Fibroblast of lung (primary cell): Measurements from ENCODE around the gene TEAD2. TPM values are rescaled to one million over a fixed set of nuclear protein-coding genes. Genes with fewer than 3 reads are reported as not detected.

Source experiments
- DNase-seq, 2 donors: peaks; one replicate each; pipeline versions ENCODE4 v3.0.0 to v3.0.0-alpha.2; 2010; ENCODE audit warnings: low read depth in 2 of 2
- H2AFZ ChIP-seq: 2 replicates; pipeline ENCODE4 v1.5.1; 2012; ENCODE audit warnings: low read length, control low read depth, inconsistent platforms
- H3K27ac ChIP-seq: 2 replicates; pipeline ENCODE4 v1.5.1; 2011; ENCODE audit warnings: low read length, control low read depth; ENCODE audit not compliant: insufficient read depth
- H3K27me3 ChIP-seq: 2 replicates; pipeline ENCODE4 v1.5.1; 2011; ENCODE audit warnings: mild to moderate bottlenecking, low read length; ENCODE audit not compliant: control insufficient read depth, insufficient read depth
- H3K36me3 ChIP-seq: 2 replicates; pipeline ENCODE4 v1.5.1; 2011; ENCODE audit warnings: low read length; ENCODE audit not compliant: control insufficient read depth, insufficient read depth
- H3K4me1 ChIP-seq: 2 replicates; pipeline ENCODE4 v1.5.1; 2011; ENCODE audit warnings: low read length; ENCODE audit not compliant: control insufficient read depth, insufficient read depth; ENCODE audit errors: extremely low read depth
- H3K4me2 ChIP-seq: 2 replicates; pipeline ENCODE4 v1.5.1; 2011; ENCODE audit warnings: low read length, control low read depth; ENCODE audit not compliant: insufficient read depth; ENCODE audit errors: extremely low read depth
- H3K4me3 ChIP-seq, 4 experiments: fragments of 200-600 bp in 1 of 4; sonication (generic) in 1 of 4; replicated peaks in 1 of 4; 2 replicates each; pipeline ENCODE4 v1.5.1; 2011 to 2016; ENCODE audit warnings: low read length in 4 of 4, low read depth in 3 of 4, mild to moderate bottlenecking in 3 of 4, control low read depth in 2 of 4, inconsistent platforms in 1 of 4, mixed read lengths in 1 of 4; ENCODE audit not compliant: insufficient read depth in 1 of 4; ENCODE audit errors: control extremely low read depth in 1 of 4
- H3K79me2 ChIP-seq: 2 replicates; pipeline ENCODE4 v1.5.1; 2012; ENCODE audit warnings: mild to moderate bottlenecking, low read length, inconsistent platforms; ENCODE audit not compliant: control insufficient read depth, insufficient read depth
- H3K9ac ChIP-seq: 2 replicates; pipeline ENCODE4 v1.5.1; 2011; ENCODE audit warnings: mild to moderate bottlenecking, low read length, control low read depth; ENCODE audit not compliant: insufficient read depth
- H3K9me3 ChIP-seq: 2 replicates; pipeline ENCODE4 v1.5.1; 2012; ENCODE audit warnings: low read depth, low read length; ENCODE audit not compliant: control insufficient read depth, insufficient read depth
- H4K20me1 ChIP-seq: 2 replicates; pipeline ENCODE4 v1.5.1; 2011; ENCODE audit warnings: low read length; ENCODE audit not compliant: control insufficient read depth, insufficient read depth; ENCODE audit errors: extremely low read depth
- EZH2 ChIP-seq: IDR thresholded peaks from 2 replicates; pipeline ENCODE4 v1.5.1; 2012; ENCODE audit warnings: low read length, control low read depth, mild to moderate bottlenecking; ENCODE audit errors: missing control alignments
- polyA plus RNA-seq, 2 donors: library from polyadenylated mRNA; depleted of rRNA in 1 of 2; stranded (reverse) in 1 of 2; unstranded in 1 of 2; fragments of >200 nt; gene quantifications; 2 replicates each; pipeline ENCODE4 v1.2.1, GENCODE V29; 2011 to 2012; ENCODE audit warnings: missing spikeins in 1 of 2
- total RNA-seq: library from RNA; depleted of rRNA; stranded (reverse); fragments of >200 nt; gene quantifications from 2 replicates; pipeline ENCODE4 v1.2.1, GENCODE V29; 2014
- TF ChIP-seq, protein P1 (sequence below), 2 donors: IDR thresholded peaks in 1 of 2; conservative IDR thresholded peaks in 1 of 2; 1 replicate in 1 of 2; 2 replicates in 1 of 2; pipeline ENCODE4 v1.5.1; 2011 to 2012; ENCODE audit warnings: low read length in 2 of 2, control low read depth in 1 of 2, inconsistent platforms in 1 of 2, low read depth in 1 of 2, mild to moderate bottlenecking in 1 of 2

The TEAD2 gene
- total and polyA plus RNA-seq, 2 donors (not counting 1 experiment from before 2014, with no cell fraction given) = 19.2 to 22.7 TPM

DNA sequence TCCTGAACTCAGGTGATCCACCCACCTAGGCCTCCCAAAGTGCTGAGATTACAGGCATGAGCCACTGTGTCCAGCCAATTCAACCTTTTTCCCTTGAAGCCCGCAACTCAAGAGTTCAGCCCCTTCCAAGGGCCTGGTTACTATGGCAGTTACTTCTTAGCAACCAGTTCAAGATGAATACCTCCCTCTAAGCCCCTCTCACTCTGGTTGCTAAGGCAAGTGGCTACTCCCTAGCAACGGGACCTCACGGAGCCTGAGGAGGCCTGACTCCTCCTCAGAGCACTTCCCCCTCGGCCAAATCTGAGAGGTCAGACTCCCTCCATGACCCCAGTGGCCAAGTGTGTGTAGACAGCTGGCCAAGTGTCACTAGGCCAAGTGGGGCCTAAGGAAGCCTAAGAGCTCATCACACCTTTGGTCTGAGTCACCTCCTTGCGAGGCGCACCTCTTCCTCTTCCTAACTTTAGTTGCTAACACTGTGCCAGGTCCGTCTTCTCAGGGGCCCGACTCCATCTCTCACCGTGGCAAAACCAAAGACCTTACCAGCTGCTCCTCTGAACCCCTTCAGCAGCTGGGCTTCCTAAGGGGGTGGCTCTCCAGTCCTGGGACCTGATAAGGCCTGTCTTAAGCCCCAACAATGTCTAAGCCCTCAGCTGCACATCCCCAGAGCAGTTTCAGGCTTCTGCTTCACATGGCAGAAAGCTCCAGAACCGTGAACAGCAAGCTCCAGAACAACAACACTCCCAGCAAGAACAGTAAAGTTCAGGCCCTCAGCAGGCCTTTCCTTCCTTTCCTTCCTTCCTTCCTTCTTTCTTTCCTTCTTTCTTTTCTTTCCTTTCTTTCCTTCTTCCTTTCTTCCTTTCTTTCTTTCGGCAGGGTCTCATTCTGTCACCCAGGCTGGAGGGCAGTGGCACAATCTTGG, 17.5 kb downstream of the TEAD2 start:
- Histone ChIP-seq H4K20me1 (no peaks in the 10 kb centered on the region), H3K9me3 (no peaks in the 10 kb centered on the region), H3K27ac (no peak overlapping the region), H3K9ac (no peak overlapping the region), H3K36me3 (peaks cover 17% of the 10 kb centered on the region), H3K27me3 (no peaks in the 10 kb centered on the region), H2AFZ (no peak overlapping the region), H3K79me2 (no peaks in the 10 kb centered on the region), H3K4me3 (no peak overlapping the region), H3K4me2 (no peak overlapping the region), H3K4me1 (peaks cover under 1% of the 10 kb centered on the region)
- DNase-seq = no peak
- TF ChIP-seq, protein P1, sequence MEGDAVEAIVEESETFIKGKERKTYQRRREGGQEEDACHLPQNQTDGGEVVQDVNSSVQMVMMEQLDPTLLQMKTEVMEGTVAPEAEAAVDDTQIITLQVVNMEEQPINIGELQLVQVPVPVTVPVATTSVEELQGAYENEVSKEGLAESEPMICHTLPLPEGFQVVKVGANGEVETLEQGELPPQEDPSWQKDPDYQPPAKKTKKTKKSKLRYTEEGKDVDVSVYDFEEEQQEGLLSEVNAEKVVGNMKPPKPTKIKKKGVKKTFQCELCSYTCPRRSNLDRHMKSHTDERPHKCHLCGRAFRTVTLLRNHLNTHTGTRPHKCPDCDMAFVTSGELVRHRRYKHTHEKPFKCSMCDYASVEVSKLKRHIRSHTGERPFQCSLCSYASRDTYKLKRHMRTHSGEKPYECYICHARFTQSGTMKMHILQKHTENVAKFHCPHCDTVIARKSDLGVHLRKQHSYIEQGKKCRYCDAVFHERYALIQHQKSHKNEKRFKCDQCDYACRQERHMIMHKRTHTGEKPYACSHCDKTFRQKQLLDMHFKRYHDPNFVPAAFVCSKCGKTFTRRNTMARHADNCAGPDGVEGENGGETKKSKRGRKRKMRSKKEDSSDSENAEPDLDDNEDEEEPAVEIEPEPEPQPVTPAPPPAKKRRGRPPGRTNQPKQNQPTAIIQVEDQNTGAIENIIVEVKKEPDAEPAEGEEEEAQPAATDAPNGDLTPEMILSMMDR (conservative IDR thresholded peaks at IDR 0.05 in 1 of 2, IDR thresholded peaks at IDR 0.05 in 1 of 2; ENCODE audit: low read depth in 1 of 2, low read length in 2 of 2) = no peak
- no peak for TF ChIP-seq EZH2

DNA sequence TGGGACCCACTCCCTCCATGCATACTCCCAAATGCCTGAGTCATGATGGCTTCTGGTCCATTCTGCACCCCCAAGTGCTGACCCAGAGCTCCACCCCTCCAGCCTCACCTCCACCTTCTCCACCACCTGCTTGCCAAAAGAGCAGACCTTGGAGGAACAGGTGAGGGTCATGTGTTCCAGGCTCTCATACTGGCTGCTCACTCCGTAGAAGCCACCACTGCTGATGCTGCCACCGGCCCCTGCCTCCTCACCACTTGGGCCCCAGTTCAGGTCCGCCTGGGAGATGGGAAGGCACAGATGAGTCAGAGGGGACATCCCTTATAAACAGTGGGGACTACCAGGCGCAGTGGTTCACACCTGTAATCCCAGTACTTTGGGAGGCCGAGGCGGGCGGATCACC, 19.1 kb downstream of the TEAD2 start:
- DNase-seq = no peak
- H3K27ac ChIP-seq = no peak overlapping the region
- H3K4me1 ChIP-seq = peaks cover 4% of the 10 kb centered on the region
- no peak overlapping the region for H3K9ac ChIP-seq
- H3K4me3 ChIP-seq = no peak overlapping the region
- H3K9me3 ChIP-seq = no peaks in the 10 kb centered on the region
- H3K27me3 ChIP-seq = peaks cover 7% of the 10 kb centered on the region
- TF ChIP-seq, protein P1 (conservative IDR thresholded peaks at IDR 0.05 in 1 of 2, IDR thresholded peaks at IDR 0.05 in 1 of 2; ENCODE audit: low read depth in 1 of 2, low read length in 2 of 2) = no peak
- TF ChIP-seq EZH2 = no peak
- no peak overlapping the region for H2AFZ ChIP-seq
- no peaks in the 10 kb centered on the region for H3K79me2 ChIP-seq
- H3K36me3 ChIP-seq = peaks cover 16% of the 10 kb centered on the region
- no peak overlapping the region for H3K4me2 ChIP-seq
- H4K20me1 ChIP-seq = no peaks in the 10 kb centered on the region

DNA sequence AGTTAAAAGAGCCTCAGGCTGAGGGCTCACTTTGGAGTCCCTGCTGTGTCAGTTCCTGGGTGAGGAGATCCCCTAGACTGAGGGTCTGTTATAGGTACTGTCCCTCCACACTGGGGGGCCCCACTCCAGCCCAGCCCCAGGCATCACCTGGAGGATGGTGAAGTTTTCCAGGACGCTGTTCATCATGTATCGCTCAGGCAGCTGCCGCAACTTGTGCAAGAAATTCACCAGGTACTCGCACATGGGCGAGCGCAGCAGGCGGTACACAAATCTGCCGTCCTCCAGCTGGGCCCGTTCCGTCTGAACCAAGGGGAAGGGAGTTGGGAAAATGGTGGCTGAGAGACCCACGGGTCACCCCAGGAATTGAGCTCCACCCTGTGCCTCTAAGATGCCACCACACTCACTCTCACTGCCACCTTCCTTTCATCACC, 19.9 kb downstream of the TEAD2 start:
- Histone ChIP-seq H3K9me3 (no peaks in the 10 kb centered on the region), H3K27ac (no peak overlapping the region), H3K4me3 (no peak overlapping the region), H2AFZ (no peak overlapping the region), H3K4me2 (no peak overlapping the region), H3K79me2 (no peaks in the 10 kb centered on the region), H3K27me3 (peaks cover 7% of the 10 kb centered on the region), H3K4me1 (peaks cover 4% of the 10 kb centered on the region), H4K20me1 (no peaks in the 10 kb centered on the region), H3K36me3 (peaks cover 13% of the 10 kb centered on the region), H3K9ac (no peak overlapping the region)
- DNase-seq = no peak
- TF ChIP-seq EZH2 = no peak
- TF ChIP-seq, protein P1 (conservative IDR thresholded peaks at IDR 0.05 in 1 of 2, IDR thresholded peaks at IDR 0.05 in 1 of 2; ENCODE audit: low read depth in 1 of 2, low read length in 2 of 2) = no peak
